HepG2 (cell line): Measurements from ENCODE around the gene ZMIZ1. TPM values are rescaled to one million over a fixed set of nuclear protein-coding genes. Genes with fewer than 3 reads are reported as not detected.
A peak's percentile ranks its signal among the peaks of the same experiment; 100 is the strongest.

ENCODE experiments used
- BCL6 ChIP-seq: IDR thresholded peaks from 2 replicates; pipeline ENCODE4 v1.6.1; 2016; ENCODE audit warnings: missing genetic modification reagents, missing compliant biosample characterization
- EP300 ChIP-seq, 3 experiments: sonication (generic) in 1 of 3; formaldehyde crosslinking in 1 of 3; IDR thresholded peaks; 2 replicates each; pipeline versions ENCODE4 v1.5.1 to v1.6.1; 2011 to 2020; ENCODE audit warnings: low read depth in 2 of 3, low read length in 2 of 3, borderline replicate concordance in 1 of 3, improper control_type of control experiment in 1 of 3, mild to moderate bottlenecking in 1 of 3, missing genetic modification reagents in 1 of 3, moderate library complexity in 1 of 3
- MED1 ChIP-seq: sonication (generic); formaldehyde crosslinking; IDR thresholded peaks from 2 replicates; pipeline ENCODE4 v1.4.0; 2020; ENCODE audit warnings: missing genetic modification reagents
- NONO ChIP-seq, 2 experiments: fragments of 450-650 bp in 1 of 2; sonication (generic) in 1 of 2; formaldehyde crosslinking in 1 of 2; IDR thresholded peaks in 1 of 2; conservative IDR thresholded peaks in 1 of 2; 2 replicates each; pipeline versions ENCODE4 v1.6.1 to v1.8.0; 2017 to 2022; ENCODE audit warnings: mild to moderate bottlenecking in 1 of 2, missing genetic modification reagents in 1 of 2, moderate library complexity in 1 of 2
- NR1H2 ChIP-seq: sonication (generic); formaldehyde crosslinking; IDR thresholded peaks from 2 replicates; pipeline ENCODE4 v1.8.1; 2022; ENCODE audit warnings: low read depth, missing genetic modification reagents, borderline replicate concordance
- PLRG1 ChIP-seq: fragments of 450-650 bp; conservative IDR thresholded peaks from 2 replicates; pipeline ENCODE4 v1.6.1; 2016
- PTBP1 ChIP-seq: fragments of 200-400 bp; formaldehyde crosslinking; IDR thresholded peaks from 2 replicates; pipeline ENCODE4 v1.6.1; 2018; ENCODE audit warnings: low read length, low read depth; ENCODE audit not compliant: poor library complexity, severe bottlenecking
- RBFOX2 ChIP-seq: fragments of 200-400 bp; formaldehyde crosslinking; IDR thresholded peaks from 2 replicates; pipeline ENCODE4 v1.6.1; 2017; ENCODE audit warnings: low read depth, mild to moderate bottlenecking, low read length
- SAP130 ChIP-seq: IDR thresholded peaks from 2 replicates; pipeline ENCODE4 v1.6.1; 2016; ENCODE audit warnings: low read depth
- SIX1 ChIP-seq: sonication (generic); formaldehyde crosslinking; IDR thresholded peaks from 2 replicates; pipeline ENCODE4 v1.4.0; 2020; ENCODE audit warnings: missing genetic modification reagents, borderline replicate concordance
- SIX4 ChIP-seq: sonication (generic); formaldehyde crosslinking; IDR thresholded peaks from 2 replicates; pipeline ENCODE4 v1.4.0; 2020; ENCODE audit warnings: missing genetic modification reagents
- SMAD1 ChIP-seq: sonication (generic); formaldehyde crosslinking; IDR thresholded peaks from 2 replicates; pipeline ENCODE4 v1.4.0; 2020; ENCODE audit warnings: missing genetic modification reagents, low read depth, mild to moderate bottlenecking, borderline replicate concordance
- TAF1 ChIP-seq: sonication (generic); formaldehyde crosslinking; IDR thresholded peaks from 2 replicates; pipeline ENCODE4 v1.4.0; 2020; ENCODE audit warnings: missing genetic modification reagents
- THAP11 ChIP-seq: IDR thresholded peaks from 2 replicates; pipeline ENCODE4 v1.6.1; 2016; ENCODE audit warnings: missing biosample characterization, missing genetic modification reagents
- ZBTB38 ChIP-seq: sonication (generic); formaldehyde crosslinking; IDR thresholded peaks from 2 replicates; pipeline ENCODE4 v1.5.1; 2020; ENCODE audit warnings: mild to moderate bottlenecking, missing genetic modification reagents
- ZFYVE20 ChIP-seq: sonication (generic); formaldehyde crosslinking; IDR thresholded peaks from 2 replicates; pipeline ENCODE4 v1.8.0; 2023; ENCODE audit warnings: low read depth, mild to moderate bottlenecking, moderate library complexity, missing genetic modification reagents, borderline replicate concordance
- ZNF841 ChIP-seq: sonication (generic); formaldehyde crosslinking; IDR thresholded peaks from 2 replicates; pipeline ENCODE4 v1.8.1; 2023; ENCODE audit warnings: missing genetic modification reagents, borderline replicate concordance
- ZNF878 ChIP-seq: sonication (generic); formaldehyde crosslinking; IDR thresholded peaks from 2 replicates; pipeline ENCODE4 v1.8.1; 2023; ENCODE audit warnings: mild to moderate bottlenecking, missing genetic modification reagents, moderate library complexity
- ZSCAN25 ChIP-seq: sonication (generic); formaldehyde crosslinking; IDR thresholded peaks from 2 replicates; pipeline ENCODE4 v1.8.0; 2022; ENCODE audit warnings: mild to moderate bottlenecking, missing genetic modification reagents
- polyA plus RNA-seq, 8 experiments: library from polyadenylated mRNA; depleted of rRNA in 3 of 8; stranded (reverse) in 7 of 8; unstranded in 1 of 8; fragments of >200 nt; fragmentation: Illumina TruSeq in 4 of 8; extraction: Trizol in 4 of 8; gene quantifications; 2 replicates each; pipeline versions ENCODE4 v1.2.1 to v1.2.3, GENCODE V29; 2011 to 2016; ENCODE audit warnings: low read depth in 4 of 8, missing spikeins in 1 of 8, mixed read lengths in 1 of 8; ENCODE audit not compliant: insufficient read depth in 1 of 8
- total RNA-seq, 5 experiments: library from RNA; depleted of rRNA; stranded (reverse); fragments of >200 nt; fragmentation: Illumina TruSeq; extraction: Trizol; gene quantifications; 2 replicates each; pipeline ENCODE4 v1.2.3, GENCODE V29; 2016; ENCODE audit warnings: low read depth in 1 of 5
- TF ChIP-seq, protein P1 (sequence below): sonication (generic); formaldehyde crosslinking; IDR thresholded peaks from 2 replicates; pipeline ENCODE4 v1.5.1; 2020; ENCODE audit warnings: missing genetic modification reagents, mild to moderate bottlenecking, borderline replicate concordance
- TF ChIP-seq, protein P2 (sequence below): sonication (generic); formaldehyde crosslinking; IDR thresholded peaks from 2 replicates; pipeline ENCODE4 v1.4.0; 2020; ENCODE audit warnings: mild to moderate bottlenecking, low read depth, missing genetic modification reagents
- TF ChIP-seq, protein P3 (sequence below): sonication (generic); formaldehyde crosslinking; IDR thresholded peaks from 2 replicates; pipeline ENCODE4 v1.4.0; 2020; ENCODE audit warnings: missing genetic modification reagents; ENCODE audit errors: not compliant biosample characterization
- TF ChIP-seq, protein P4 (sequence below): IDR thresholded peaks from 2 replicates; pipeline ENCODE4 v1.6.1; 2012; ENCODE audit warnings: inconsistent platforms
- TF ChIP-seq, protein P5 (sequence below): sonication (generic); formaldehyde crosslinking; IDR thresholded peaks from 2 replicates; pipeline ENCODE4 v1.4.0; 2020; ENCODE audit warnings: missing genetic modification reagents

ZMIZ1 gene
- total and polyA plus RNA-seq, 2 of the 13 experiments (the other 11 are each of a cell fraction or from before 2014, with no cell fraction given), result 5.3 to 10.2 TPM

DNA sequence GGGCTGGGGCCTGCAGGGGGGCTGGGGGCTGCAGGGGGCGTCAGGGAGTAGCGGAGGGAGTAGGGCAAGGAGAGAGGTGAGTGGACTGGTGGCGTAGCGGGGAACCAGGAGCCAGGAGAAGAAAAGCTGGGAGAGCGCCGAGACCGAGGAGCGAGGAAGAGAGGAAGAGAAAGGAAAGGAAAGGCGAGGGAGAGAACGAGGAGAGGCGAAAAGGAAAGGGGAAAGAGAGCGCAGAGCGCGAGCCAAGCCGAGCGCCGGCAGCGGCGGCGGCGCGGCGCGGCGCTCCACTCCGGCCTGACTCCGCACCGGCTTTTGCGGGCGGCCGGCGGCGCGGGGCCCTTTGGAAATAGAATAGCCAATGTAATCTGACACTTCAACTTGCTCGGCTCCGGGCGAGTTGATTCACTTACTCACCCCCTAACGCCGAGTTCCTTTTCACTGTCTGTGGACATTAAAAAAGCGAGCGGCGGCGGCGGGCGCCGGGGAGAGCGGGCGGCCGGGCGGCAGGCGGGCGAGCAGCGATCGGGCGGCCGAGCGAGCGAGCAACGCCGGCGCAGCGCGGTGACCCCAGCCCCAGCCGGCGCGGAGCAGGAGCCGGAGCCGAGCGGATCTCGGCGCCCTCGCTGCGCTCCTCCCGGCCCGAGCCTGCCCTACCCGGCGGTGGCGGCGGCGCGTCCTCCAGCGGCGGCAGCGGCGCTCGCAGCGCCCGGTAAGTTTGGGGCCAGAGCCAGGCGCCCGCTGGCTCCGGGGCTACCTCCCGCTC lies at the start of gene ZMIZ1 (continued):
- TF ChIP-seq ZNF878 (CRISPR knock-in tag) (no peak), BCL6 (CRISPR knock-in tag) (0 out of 2 replicates have a peak, but pooled peaks have one; percentile 49), RBFOX2 (peak; percentile 72), SIX4 (CRISPR knock-in tag) (peak; percentile 98), EP300 (IDR thresholded peaks at IDR 0.05; ENCODE audit: low read depth in 2 of 2, low read length in 2 of 2) (peak in 1 of 2 experiments; percentile 63; a peak in 2 of 4 replicates), EP300 (CRISPR knock-in tag; IDR thresholded peaks at IDR 0.05; ENCODE audit: borderline replicate concordance) (no peak), SIX1 (CRISPR knock-in tag) (peak; percentile 96), PLRG1 (no peak), NONO (IDR thresholded peaks at IDR 0.05) (no peak), NONO (CRISPR knock-in tag; conservative IDR thresholded peaks at IDR 0.05) (no peak), PTBP1 (peak; percentile 41), SMAD1 (no peak), MED1 (CRISPR knock-in tag) (peak; percentile 64; the same call in 1 of the 2 replicates), THAP11 (0 out of 2 replicates have a peak, but pooled peaks have one; percentile 31), ZBTB38 (CRISPR knock-in tag) (0 out of 2 replicates have a peak, but pooled peaks have one; percentile 39), NR1H2 (no peak), ZFYVE20 (no peak), TAF1 (peak; percentile 73; the same call in 1 of the 2 replicates), ZNF841 (peak; percentile 11; the same call in 1 of the 2 replicates), ZSCAN25 (CRISPR knock-in tag) (0 out of 2 replicates have a peak, but pooled peaks have one; percentile 52), SAP130 (peak; percentile 83)
- TF ChIP-seq, protein P1, sequence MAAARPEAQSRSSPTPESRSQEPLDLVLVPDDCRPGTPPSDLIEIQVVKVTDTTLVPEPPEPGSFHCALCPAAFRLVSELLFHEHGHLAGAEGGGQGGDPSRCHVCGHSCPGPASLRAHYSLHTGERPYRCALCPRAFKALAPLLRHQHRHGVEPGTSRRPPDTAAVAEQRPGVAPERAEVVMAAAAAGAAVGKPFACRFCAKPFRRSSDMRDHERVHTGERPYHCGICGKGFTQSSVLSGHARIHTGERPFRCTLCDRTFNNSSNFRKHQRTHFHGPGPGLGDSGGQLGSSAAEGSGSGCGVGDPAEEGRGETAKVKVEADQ (CRISPR knock-in tag), result no peak
- TF ChIP-seq, protein P2, sequence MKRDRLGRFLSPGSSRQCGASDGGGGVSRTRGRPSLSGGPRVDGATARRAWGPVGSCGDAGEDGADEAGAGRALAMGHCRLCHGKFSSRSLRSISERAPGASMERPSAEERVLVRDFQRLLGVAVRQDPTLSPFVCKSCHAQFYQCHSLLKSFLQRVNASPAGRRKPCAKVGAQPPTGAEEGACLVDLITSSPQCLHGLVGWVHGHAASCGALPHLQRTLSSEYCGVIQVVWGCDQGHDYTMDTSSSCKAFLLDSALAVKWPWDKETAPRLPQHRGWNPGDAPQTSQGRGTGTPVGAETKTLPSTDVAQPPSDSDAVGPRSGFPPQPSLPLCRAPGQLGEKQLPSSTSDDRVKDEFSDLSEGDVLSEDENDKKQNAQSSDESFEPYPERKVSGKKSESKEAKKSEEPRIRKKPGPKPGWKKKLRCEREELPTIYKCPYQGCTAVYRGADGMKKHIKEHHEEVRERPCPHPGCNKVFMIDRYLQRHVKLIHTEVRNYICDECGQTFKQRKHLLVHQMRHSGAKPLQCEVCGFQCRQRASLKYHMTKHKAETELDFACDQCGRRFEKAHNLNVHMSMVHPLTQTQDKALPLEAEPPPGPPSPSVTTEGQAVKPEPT, result no peak
- TF ChIP-seq, protein P3, sequence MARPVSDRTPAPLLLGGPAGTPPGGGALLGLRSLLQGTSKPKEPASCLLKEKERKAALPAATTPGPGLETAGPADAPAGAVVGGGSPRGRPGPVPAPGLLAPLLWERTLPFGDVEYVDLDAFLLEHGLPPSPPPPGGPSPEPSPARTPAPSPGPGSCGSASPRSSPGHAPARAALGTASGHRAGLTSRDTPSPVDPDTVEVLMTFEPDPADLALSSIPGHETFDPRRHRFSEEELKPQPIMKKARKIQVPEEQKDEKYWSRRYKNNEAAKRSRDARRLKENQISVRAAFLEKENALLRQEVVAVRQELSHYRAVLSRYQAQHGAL, result no peak
- TF ChIP-seq, protein P4, sequence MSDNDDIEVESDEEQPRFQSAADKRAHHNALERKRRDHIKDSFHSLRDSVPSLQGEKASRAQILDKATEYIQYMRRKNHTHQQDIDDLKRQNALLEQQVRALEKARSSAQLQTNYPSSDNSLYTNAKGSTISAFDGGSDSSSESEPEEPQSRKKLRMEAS, result peak; percentile 64
- TF ChIP-seq, protein P5, sequence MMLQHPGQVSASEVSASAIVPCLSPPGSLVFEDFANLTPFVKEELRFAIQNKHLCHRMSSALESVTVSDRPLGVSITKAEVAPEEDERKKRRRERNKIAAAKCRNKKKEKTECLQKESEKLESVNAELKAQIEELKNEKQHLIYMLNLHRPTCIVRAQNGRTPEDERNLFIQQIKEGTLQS (CRISPR knock-in tag), result no peak
